ENCODE results near the gene LAMA2. TPM values are rescaled to one million over a fixed set of nuclear protein-coding genes. Genes with fewer than 3 reads are reported as not detected.

The LAMA2 gene
- total RNA-seq, 1 experiment from 2014 or later, result 0.02 TPM

- peaks cover 3% of the 10 kb centered on the region for H3K27me3 Mint-ChIP-seq (ENCODE audit: insufficient read depth, unreplicated experiment)
- DNase-seq, result no peak
- POLR2A ChIA-PET, result no interaction called here
- no peaks in the 10 kb centered on the region for H3K36me3 ChIP-seq (ENCODE audit: control insufficient read depth, insufficient read depth, low read length)
- no peaks in the 10 kb centered on the region for H3K9me3 Mint-ChIP-seq (ENCODE audit: unreplicated experiment)
- no TSS peak for BruUV-seq (replicated peaks)
- TF ChIP-seq CTCF (IDR thresholded peaks at IDR 0.05; ENCODE audit: insufficient read depth in 1 of 2, low read depth in 1 of 2, low read length in 1 of 2, severe bottlenecking in 1 of 2, unreplicated experiment in 1 of 2), result no peak
- H3K27me3 ChIP-seq (replicated peaks; ENCODE audit: control insufficient read depth, insufficient read depth, low read length), result no peaks in the 10 kb centered on the region
- H3K9me3 ChIP-seq, result peaks cover 5% of the 10 kb centered on the region; the same call in 1 of the 2 replicates
- H3K27ac Mint-ChIP-seq (ENCODE audit: unreplicated experiment), result no peak overlapping the region
- no peaks in the 10 kb centered on the region for H3K4me1 ChIP-seq
- no peaks in the 10 kb centered on the region for H3K4me1 Mint-ChIP-seq (ENCODE audit: low read depth, unreplicated experiment)
- H3K36me3 Mint-ChIP-seq (ENCODE audit: insufficient read depth, unreplicated experiment), result no peaks in the 10 kb centered on the region
- CTCF ChIA-PET, result no interaction called here
- intact Hi-C loops (cut with micrococcal nuclease; ENCODE audit: unreplicated experiment), result no loop called here
- H3K4me3 ChIP-seq (ENCODE audit: low read depth, low read length), result no peak overlapping the region
- H3K4me3 Mint-ChIP-seq (ENCODE audit: unreplicated experiment), result no peak overlapping the region
These were observed 536.4 kb downstream of the LAMA2 start for GRCh38 chr6:129419324-129419723.

GRCh38 chr6:129426343-129426742 is 543.4 kb downstream of the LAMA2 start:
- Histone ChIP-seq H3K4me1 (no peaks in the 10 kb centered on the region), H3K4me3 (ENCODE audit: low read depth, low read length) (no peak overlapping the region), H3K9me3 (peaks cover 5% of the 10 kb centered on the region; the same call in 1 of the 2 replicates), H3K36me3 (ENCODE audit: control insufficient read depth, insufficient read depth, low read length) (no peaks in the 10 kb centered on the region), H3K27me3 (replicated peaks; ENCODE audit: control insufficient read depth, insufficient read depth, low read length) (no peaks in the 10 kb centered on the region)
- DNase-seq, result no peak
- ChIA-PET POLR2A (no interaction called here), CTCF (no interaction called here)
- Mint-ChIP-seq H3K4me1 (ENCODE audit: low read depth, unreplicated experiment) (no peaks in the 10 kb centered on the region), H3K27ac (ENCODE audit: unreplicated experiment) (no peak overlapping the region), H3K9me3 (ENCODE audit: unreplicated experiment) (no peaks in the 10 kb centered on the region), H3K36me3 (ENCODE audit: insufficient read depth, unreplicated experiment) (no peaks in the 10 kb centered on the region), H3K4me3 (ENCODE audit: unreplicated experiment) (no peak overlapping the region), H3K27me3 (ENCODE audit: insufficient read depth, unreplicated experiment) (peaks cover 6% of the 10 kb centered on the region)
- intact Hi-C loops (cut with micrococcal nuclease; ENCODE audit: unreplicated experiment), result no loop called here
- no peak for TF ChIP-seq CTCF (IDR thresholded peaks at IDR 0.05; ENCODE audit: insufficient read depth in 1 of 2, low read depth in 1 of 2, low read length in 1 of 2, severe bottlenecking in 1 of 2, unreplicated experiment in 1 of 2)
- no TSS peak for BruUV-seq (replicated peaks)

- Mint-ChIP-seq H3K27me3 (ENCODE audit: insufficient read depth, unreplicated experiment) (peaks cover 15% of the 10 kb centered on the region), H3K27ac (ENCODE audit: unreplicated experiment) (no peak overlapping the region), H3K4me1 (ENCODE audit: low read depth, unreplicated experiment) (no peaks in the 10 kb centered on the region), H3K36me3 (ENCODE audit: insufficient read depth, unreplicated experiment) (no peaks in the 10 kb centered on the region), H3K4me3 (ENCODE audit: unreplicated experiment) (no peak overlapping the region), H3K9me3 (ENCODE audit: unreplicated experiment) (no peaks in the 10 kb centered on the region)
- H3K4me3 ChIP-seq (ENCODE audit: low read depth, low read length), result no peak overlapping the region
- intact Hi-C loops (cut with micrococcal nuclease; ENCODE audit: unreplicated experiment), result no loop called here
- ChIA-PET POLR2A (no interaction called here), CTCF (no interaction called here)
- H3K36me3 ChIP-seq (ENCODE audit: control insufficient read depth, insufficient read depth, low read length), result no peaks in the 10 kb centered on the region
- no peaks in the 10 kb centered on the region for H3K4me1 ChIP-seq
- TF ChIP-seq CTCF (IDR thresholded peaks at IDR 0.05; ENCODE audit: insufficient read depth in 1 of 2, low read depth in 1 of 2, low read length in 1 of 2, severe bottlenecking in 1 of 2, unreplicated experiment in 1 of 2), result no peak
- DNase-seq, result no peak
- no peaks in the 10 kb centered on the region for H3K9me3 ChIP-seq
- BruUV-seq (replicated peaks), result no TSS peak
- H3K27me3 ChIP-seq (replicated peaks; ENCODE audit: control insufficient read depth, insufficient read depth, low read length), result no peaks in the 10 kb centered on the region
These were observed 547.0 kb downstream of the LAMA2 start for GRCh38 chr6:129429956-129430355.
